DOHH2 (cell line): ENCODE data around the gene PHF23.

Experiments
- H3F3A ChIP-seq: fragments of 200-600 bp; sonication (generic), shearing (Covaris generic); 2 replicates; pipeline ENCODE4 v1.6.0; 2016; ENCODE audit warnings: antibody characterized with exemption, mild to moderate bottlenecking; ENCODE audit not compliant: control insufficient read depth, insufficient read depth
- H3K27ac ChIP-seq: fragments of 200-600 bp; sonication (generic); 2 replicates; pipeline ENCODE4 v1.5.1; 2014; ENCODE audit warnings: low read depth, mild to moderate bottlenecking, low read length, moderate library complexity
- H3K27me3 ChIP-seq: fragments of 200-600 bp; sonication (generic); 2 replicates; pipeline ENCODE4 v1.6.1; 2014; ENCODE audit warnings: mild to moderate bottlenecking, low read length, mixed read lengths; ENCODE audit not compliant: control insufficient read depth
- H3K36me3 ChIP-seq: fragments of 200-600 bp; sonication (generic); 2 replicates; pipeline ENCODE4 v1.6.1; 2014; ENCODE audit warnings: mild to moderate bottlenecking, low read length, moderate library complexity, mixed read lengths; ENCODE audit not compliant: control insufficient read depth
- H3K4me1 ChIP-seq: fragments of 200-600 bp; sonication (generic); 2 replicates; pipeline ENCODE4 v1.6.1; 2014; ENCODE audit warnings: mild to moderate bottlenecking, low read length, mixed read lengths; ENCODE audit not compliant: control insufficient read depth
- H3K4me2 ChIP-seq: fragments of 200-600 bp; sonication (generic); 2 replicates; pipeline ENCODE4 v1.6.0; 2014; ENCODE audit warnings: mild to moderate bottlenecking, low read length, moderate library complexity
- H3K4me3 ChIP-seq: fragments of 200-600 bp; sonication (generic); 2 replicates; pipeline ENCODE4 v1.5.1; 2014; ENCODE audit warnings: mild to moderate bottlenecking, low read length, mixed read lengths
- H3K79me2 ChIP-seq: fragments of 200-600 bp; sonication (generic); 2 replicates; pipeline ENCODE4 v1.6.1; 2014; ENCODE audit warnings: mild to moderate bottlenecking, low read length, mixed read lengths; ENCODE audit not compliant: control insufficient read depth
- H3K9me2 ChIP-seq: fragments of 200-600 bp; sonication (generic); replicated peaks from 2 replicates; pipeline ENCODE4 v1.6.1; 2014; ENCODE audit warnings: mild to moderate bottlenecking, low read length, mixed read lengths; ENCODE audit not compliant: control insufficient read depth
- H3K9me3 ChIP-seq: fragments of 200-600 bp; sonication (generic); 2 replicates; pipeline ENCODE4 v1.6.1; 2014; ENCODE audit warnings: antibody characterized with exemption, low read length, mixed read lengths; ENCODE audit not compliant: control insufficient read depth, insufficient read depth
- H4K20me1 ChIP-seq: fragments of 200-600 bp; sonication (generic); 2 replicates; pipeline ENCODE4 v1.6.0; 2014; ENCODE audit warnings: low read depth, mild to moderate bottlenecking, antibody characterized with exemption, low read length, moderate library complexity; ENCODE audit not compliant: control insufficient read depth, insufficient read depth
- CTCF ChIP-seq: fragments of 200-600 bp; sonication (generic); IDR thresholded peaks from one replicate; pipeline ENCODE4 v1.5.1; 2014; ENCODE audit warnings: antibody characterized with exemption, mild to moderate bottlenecking, low read depth, low read length; ENCODE audit not compliant: poor library complexity, severe bottlenecking
- EZH2phosphoT487 ChIP-seq: fragments of 200-600 bp; sonication (generic); IDR thresholded peaks from 2 replicates; pipeline ENCODE4 v1.6.1; 2017; ENCODE audit warnings: borderline replicate concordance, mild to moderate bottlenecking, antibody characterized with exemption, low read length, moderate library complexity, mixed read lengths

Gene PHF23

GRCh38 chr17:7204828-7205461, 34.3 kb downstream of the PHF23 start:
- peak overlapping the region; percentile 82 for H3K4me3 ChIP-seq
- H3K27ac ChIP-seq, result peak overlapping the region; percentile 69
- H3K9me3 ChIP-seq, result no peaks in the 10 kb centered on the region
- no peaks in the 10 kb centered on the region for H3K9me2 ChIP-seq
- H3K4me1 ChIP-seq, result peaks cover 21% of the 10 kb centered on the region
- TF ChIP-seq CTCF, result no peak
- TF ChIP-seq EZH2phosphoT487, result no peak
- no peaks in the 10 kb centered on the region for H3K27me3 ChIP-seq
- no peaks in the 10 kb centered on the region for H3F3A ChIP-seq
- H3K79me2 ChIP-seq, result 0 out of 2 replicates have a peak, but pooled peaks cover 2% of the 10 kb centered on the region
- peak overlapping the region; percentile 91 for H3K4me2 ChIP-seq
- H3K36me3 ChIP-seq, result peaks cover 16% of the 10 kb centered on the region
- no peaks in the 10 kb centered on the region for H4K20me1 ChIP-seq

GRCh38 chr17:7204336-7204735, 34.9 kb downstream of the PHF23 start:
- Histone ChIP-seq H3K4me2 (peak overlapping the region; percentile 91), H3K79me2 (0 out of 2 replicates have a peak, but pooled peaks cover 2% of the 10 kb centered on the region), H3K4me1 (peaks cover 21% of the 10 kb centered on the region), H3F3A (no peaks in the 10 kb centered on the region), H3K27me3 (no peaks in the 10 kb centered on the region), H3K9me2 (no peaks in the 10 kb centered on the region), H3K36me3 (peaks cover 16% of the 10 kb centered on the region), H3K27ac (peak overlapping the region; percentile 69), H3K9me3 (no peaks in the 10 kb centered on the region), H3K4me3 (peak overlapping the region; percentile 82), H4K20me1 (no peaks in the 10 kb centered on the region)
- TF ChIP-seq CTCF (no peak), EZH2phosphoT487 (no peak)

GRCh38 chr17:7203391-7203790, 35.9 kb downstream of the PHF23 start:
- H4K20me1 ChIP-seq, result no peaks in the 10 kb centered on the region
- H3K27me3 ChIP-seq, result no peaks in the 10 kb centered on the region
- no peaks in the 10 kb centered on the region for H3K79me2 ChIP-seq
- H3K36me3 ChIP-seq, result peaks cover 16% of the 10 kb centered on the region
- H3K4me3 ChIP-seq, result no peak overlapping the region
- no peak for TF ChIP-seq EZH2phosphoT487
- TF ChIP-seq CTCF, result no peak
- H3K27ac ChIP-seq, result no peak overlapping the region
- peaks cover 21% of the 10 kb centered on the region for H3K4me1 ChIP-seq
- no peaks in the 10 kb centered on the region for H3K9me3 ChIP-seq
- no peak overlapping the region for H3K4me2 ChIP-seq
- H3K9me2 ChIP-seq, result no peaks in the 10 kb centered on the region
- H3F3A ChIP-seq, result no peaks in the 10 kb centered on the region
